ENCODE data around the gene MPST. TPM values are rescaled to one million over a fixed set of nuclear protein-coding genes. Genes with fewer than 3 reads are reported as not detected.

MPST gene
- total RNA-seq, 1 donor from 2014 or later, result 101 TPM

DNA sequence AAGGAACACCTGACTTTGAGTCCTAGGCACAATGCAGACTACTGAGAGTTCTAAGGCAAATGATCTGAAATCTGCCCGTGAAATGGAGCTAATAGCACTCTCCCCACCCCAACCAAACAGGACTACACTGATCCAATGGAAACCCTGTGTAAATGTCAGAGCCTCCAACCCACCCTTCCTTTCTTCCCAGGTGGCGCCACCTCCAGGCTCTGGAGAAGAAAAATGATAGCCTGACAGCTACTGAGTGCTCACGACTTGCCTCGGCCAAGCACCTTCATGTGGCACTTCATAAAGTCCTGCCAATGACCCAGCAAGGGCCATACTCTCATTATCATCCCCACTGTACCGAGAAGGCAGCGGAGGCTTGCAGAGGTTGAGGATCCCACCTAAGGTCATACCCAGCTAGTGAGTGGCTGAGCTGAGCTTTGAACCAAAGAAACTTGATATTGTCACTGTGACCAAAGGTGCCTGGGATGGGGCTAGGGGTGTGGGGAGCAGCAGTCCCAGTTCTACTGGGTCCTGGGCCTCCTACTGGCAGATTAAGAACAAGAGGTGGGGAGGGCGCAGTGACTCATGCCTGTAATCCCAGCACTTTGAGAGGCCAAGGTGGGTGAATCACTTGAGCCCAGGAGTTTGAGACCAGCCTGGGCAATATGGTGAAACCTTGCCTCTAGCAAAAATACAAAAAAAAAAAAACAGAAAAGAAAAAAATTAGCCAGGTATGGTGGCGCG lies 20.8 kb upstream of the MPST start:
- Mint-ChIP-seq H3K27me3 (peaks cover 38% of the 10 kb centered on the region), H3K27ac (no peak overlapping the region), H3K9me3 (ENCODE audit: low read depth) (no peaks in the 10 kb centered on the region), H3K36me3 (ENCODE audit: insufficient read depth) (no peaks in the 10 kb centered on the region), H3K4me1 (ENCODE audit: low read depth) (no peaks in the 10 kb centered on the region), H3K4me3 (ENCODE audit: low read depth) (no peak overlapping the region)
- DNase-seq (ENCODE audit: low spot score, unreplicated experiment), result no peak
- TF ChIP-seq CTCF (IDR thresholded peaks at IDR 0.05; ENCODE audit: unreplicated experiment), result no peak

- DNase-seq (ENCODE audit: low spot score, unreplicated experiment), result no peak
- H3K4me3 Mint-ChIP-seq (ENCODE audit: low read depth), result no peak overlapping the region
- H3K27me3 Mint-ChIP-seq, result peaks cover 36% of the 10 kb centered on the region
- no peak for TF ChIP-seq CTCF (IDR thresholded peaks at IDR 0.05; ENCODE audit: unreplicated experiment)
- no peaks in the 10 kb centered on the region for H3K9me3 Mint-ChIP-seq (ENCODE audit: low read depth)
- no peak overlapping the region for H3K27ac Mint-ChIP-seq
- H3K4me1 Mint-ChIP-seq (ENCODE audit: low read depth), result no peaks in the 10 kb centered on the region
- no peaks in the 10 kb centered on the region for H3K36me3 Mint-ChIP-seq (ENCODE audit: insufficient read depth)
Observed at GRCh38 chr22:36999463-36999862, 20.1 kb upstream of the MPST start.

GRCh38 chr22:37000676-37001534 lies 18.6 kb upstream of the MPST start:
- DNase-seq (ENCODE audit: low spot score, unreplicated experiment), result no peak
- peaks cover 33% of the 10 kb centered on the region for H3K27me3 Mint-ChIP-seq
- no peak overlapping the region for H3K27ac Mint-ChIP-seq
- no peaks in the 10 kb centered on the region for H3K4me1 Mint-ChIP-seq (ENCODE audit: low read depth)
- H3K4me3 Mint-ChIP-seq (ENCODE audit: low read depth), result no peak overlapping the region
- no peak for TF ChIP-seq CTCF (IDR thresholded peaks at IDR 0.05; ENCODE audit: unreplicated experiment)
- no peaks in the 10 kb centered on the region for H3K36me3 Mint-ChIP-seq (ENCODE audit: insufficient read depth)
- H3K9me3 Mint-ChIP-seq (ENCODE audit: low read depth), result no peaks in the 10 kb centered on the region

GRCh38 chr22:37001826-37002225 lies 17.7 kb upstream of the MPST start:
- Mint-ChIP-seq H3K4me3 (ENCODE audit: low read depth) (no peak overlapping the region), H3K4me1 (ENCODE audit: low read depth) (no peaks in the 10 kb centered on the region), H3K9me3 (ENCODE audit: low read depth) (no peaks in the 10 kb centered on the region), H3K27ac (no peak overlapping the region), H3K27me3 (peaks cover 39% of the 10 kb centered on the region), H3K36me3 (ENCODE audit: insufficient read depth) (no peaks in the 10 kb centered on the region)
- TF ChIP-seq CTCF (IDR thresholded peaks at IDR 0.05; ENCODE audit: unreplicated experiment), result no peak
- DNase-seq (ENCODE audit: low spot score, unreplicated experiment), result no peak

DNA sequence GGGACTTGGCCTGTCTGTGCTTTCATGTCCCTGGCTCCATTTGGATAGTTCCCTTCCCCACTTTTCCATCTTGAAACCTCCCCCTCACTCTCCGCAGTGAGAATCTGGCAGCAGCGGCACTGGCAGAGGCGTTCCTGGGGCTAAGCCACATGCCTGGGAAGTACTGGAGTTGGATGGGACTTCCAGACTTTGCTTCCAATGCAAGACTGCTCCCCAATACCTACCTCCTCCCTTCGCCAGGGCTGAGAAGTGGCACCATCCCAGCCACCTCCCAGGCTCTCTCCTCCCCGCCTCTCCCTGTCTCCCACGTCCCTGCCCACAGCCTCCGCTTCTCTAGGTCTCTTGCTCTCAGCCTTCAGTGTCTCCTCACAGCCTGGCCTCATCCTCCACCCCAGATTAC lies 16.9 kb upstream of the MPST start:
- no peak for DNase-seq (ENCODE audit: low spot score, unreplicated experiment)
- H3K4me3 Mint-ChIP-seq (ENCODE audit: low read depth), result no peak overlapping the region
- no peaks in the 10 kb centered on the region for H3K9me3 Mint-ChIP-seq (ENCODE audit: low read depth)
- TF ChIP-seq CTCF (IDR thresholded peaks at IDR 0.05; ENCODE audit: unreplicated experiment), result no peak
- no peak overlapping the region for H3K27ac Mint-ChIP-seq
- peaks cover 33% of the 10 kb centered on the region for H3K27me3 Mint-ChIP-seq
- H3K36me3 Mint-ChIP-seq (ENCODE audit: insufficient read depth), result no peaks in the 10 kb centered on the region
- H3K4me1 Mint-ChIP-seq (ENCODE audit: low read depth), result no peaks in the 10 kb centered on the region
